HG03439 (cell line): ENCODE results near the gene FGF6.
"Not testable (repeated sequence)": the region's sequence is repeated elsewhere in the genome, so short reads cannot be mapped to it uniquely, and the experiment has no call there.

Experiments used
- ATAC-seq: cut with Tn5 transposase; IDR thresholded peaks from one replicate; pipeline ENCODE4 v1.9.1; 2021; ENCODE audit warnings: mild to moderate bottlenecking, moderate library complexity; ENCODE audit not compliant: unreplicated experiment

FGF6 gene

GRCh38 chr12:4445156-4446101 lies at the start of gene FGF6:
Gene FGF6 (minus strand): TSS chr12:4445815. CDS start chr12:4445570, 245 bp downstream.
- no peak for ATAC-seq

GRCh38 chr12:4490973-4491372 lies 45.4 kb upstream of the FGF6 start:
- ATAC-seq: no peak

GRCh38 chr12:4489556-4489955 lies 43.9 kb upstream of the FGF6 start:
- ATAC-seq: no peak

- no peak for ATAC-seq
These were observed 41.4 kb upstream of the FGF6 start for GRCh38 chr12:4486980-4487379.

GRCh38 chr12:4486049-4486699 lies 40.6 kb upstream of the FGF6 start:
- ATAC-seq: no peak

GRCh38 chr12:4483885-4484823 lies 38.5 kb upstream of the FGF6 start:
- no peak for ATAC-seq

- ATAC-seq: no peak
These were observed 37.3 kb upstream of the FGF6 start for GRCh38 chr12:4482936-4483335.

- ATAC-seq: no peak
These were observed 33.3 kb upstream of the FGF6 start for GRCh38 chr12:4478933-4479332.

- no peak for ATAC-seq
These were observed 31.5 kb upstream of the FGF6 start for GRCh38 chr12:4477129-4477528.

GRCh38 chr12:4472046-4472445 lies 26.4 kb upstream of the FGF6 start:
- no peak for ATAC-seq

GRCh38 chr12:4471256-4471655 lies 25.6 kb upstream of the FGF6 start:
- ATAC-seq: no peak

GRCh38 chr12:4468994-4469393 lies 23.4 kb upstream of the FGF6 start:
- no peak for ATAC-seq

- ATAC-seq: no peak
These were observed 15.1 kb upstream of the FGF6 start for GRCh38 chr12:4460761-4461160.

- not testable (repeated sequence) for ATAC-seq
These were observed 10.2 kb upstream of the FGF6 start for GRCh38 chr12:4455849-4456248.

GRCh38 chr12:4454315-4454860 lies 8.8 kb upstream of the FGF6 start:
- ATAC-seq: no peak

- no peak for ATAC-seq
These were observed 6.1 kb upstream of the FGF6 start for GRCh38 chr12:4451694-4452093.

- no peak for ATAC-seq
These were observed 5.0 kb upstream of the FGF6 start for GRCh38 chr12:4450551-4451112.

- no peak for ATAC-seq
These were observed 4.2 kb upstream of the FGF6 start for GRCh38 chr12:4449851-4450221.

GRCh38 chr12:4448943-4449850 lies 3.6 kb upstream of the FGF6 start:
- no peak for ATAC-seq
